Hypothalamus (tissue), 51 donors: Measurements from ENCODE around the gene RGS11.
"Not testable (repeated sequence)": the region's sequence is repeated elsewhere in the genome, so short reads cannot be mapped to it uniquely, and the experiment has no call there.

Source experiments
- DNase-seq, 51 donors: peaks; one replicate each; lab custom pipeline; 2025; lab: John Stamatoyannopoulos, UW

The RGS11 gene

DNA sequence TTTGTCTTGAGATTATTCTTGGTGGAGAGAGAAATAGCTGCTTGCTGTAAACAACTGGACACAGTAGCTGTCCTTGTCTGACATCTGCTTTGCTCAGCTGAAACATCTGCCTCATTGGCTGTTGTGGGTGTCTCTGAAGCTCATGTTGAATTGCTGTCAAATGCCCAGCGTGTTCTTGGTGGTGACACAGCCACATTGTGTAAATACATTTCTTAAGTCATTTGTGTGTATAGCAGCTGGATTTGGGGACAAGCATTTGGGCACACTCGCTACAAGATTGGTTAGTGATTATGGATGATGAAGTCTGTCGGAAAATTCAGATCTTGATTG is 35.8 kb downstream of the RGS11 start:
- peak in 12 of 51 donors; percentile 2 to 55 (median 14) for DNase-seq

DNA sequence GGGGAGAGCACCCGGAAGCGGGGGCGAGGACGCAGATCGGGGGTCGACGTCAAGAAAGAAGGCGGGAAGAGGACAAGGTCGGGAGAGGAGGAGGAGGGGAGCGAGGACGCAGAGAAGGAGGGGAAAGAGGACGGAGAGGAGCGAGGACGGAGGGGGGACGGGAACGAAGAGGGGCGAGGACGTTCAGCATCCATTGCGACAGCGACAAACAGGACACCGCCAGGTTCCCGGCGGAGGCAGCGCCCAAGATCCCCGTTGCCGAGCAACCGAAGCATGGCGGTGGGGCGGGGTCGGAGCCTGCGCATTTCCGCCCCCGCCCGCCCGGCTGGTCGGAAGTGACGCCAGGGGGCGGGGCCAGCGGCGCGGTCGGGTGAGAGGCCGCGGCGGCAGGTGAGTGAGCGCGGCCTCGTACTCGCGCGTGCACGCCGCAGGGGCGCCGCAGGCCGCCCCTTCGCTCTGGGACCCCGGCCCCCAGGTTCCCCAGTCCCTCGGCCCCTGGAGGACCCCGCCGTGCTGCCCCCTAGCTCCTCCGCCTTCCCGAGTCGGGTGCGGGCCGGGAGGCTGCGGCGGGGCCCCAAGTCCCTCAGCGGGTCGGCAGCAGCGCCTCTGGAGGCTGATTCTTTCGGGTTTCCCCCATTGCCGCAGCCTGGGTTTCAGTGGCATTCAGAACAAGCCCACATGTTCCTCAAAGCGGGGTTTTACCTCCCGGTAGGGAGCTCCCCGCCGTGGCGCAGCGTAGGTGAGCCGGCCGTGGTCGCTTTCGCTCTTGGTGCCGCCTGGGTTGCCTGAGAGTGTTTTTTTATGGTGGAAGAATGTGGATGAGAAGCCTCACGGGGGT is 41.1 kb downstream of the RGS11 start, which contains the start of gene FAM234A:
FAM234A (plus strand) TSS at position 354 of the 838 bp plus-strand sequence. CDS start 19,593 bp downstream, outside the sequence.
- DNase-seq, result peak; percentile 25 to 92 (median 85)

DNA sequence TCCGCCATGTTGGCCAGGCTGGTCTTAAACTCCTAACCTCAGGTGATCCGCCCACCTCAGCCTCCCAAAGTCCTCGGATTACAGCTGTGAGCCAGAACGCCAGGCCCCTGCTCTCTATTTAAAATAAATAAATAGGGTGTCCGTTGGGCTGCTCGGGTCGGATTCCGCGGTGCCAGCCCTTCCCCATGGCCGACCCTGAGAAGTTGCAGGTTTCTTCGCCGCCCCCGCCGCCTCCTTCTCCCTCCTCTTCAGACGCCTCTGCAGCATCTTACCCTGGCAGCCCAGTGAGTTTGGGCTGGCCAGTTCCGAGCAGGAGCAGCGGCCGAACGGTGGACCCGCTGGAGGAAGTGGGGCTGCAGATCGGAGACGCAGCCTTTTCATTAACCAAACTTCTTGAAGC is 44.8 kb downstream of the RGS11 start:
- DNase-seq, result no peak

DNA sequence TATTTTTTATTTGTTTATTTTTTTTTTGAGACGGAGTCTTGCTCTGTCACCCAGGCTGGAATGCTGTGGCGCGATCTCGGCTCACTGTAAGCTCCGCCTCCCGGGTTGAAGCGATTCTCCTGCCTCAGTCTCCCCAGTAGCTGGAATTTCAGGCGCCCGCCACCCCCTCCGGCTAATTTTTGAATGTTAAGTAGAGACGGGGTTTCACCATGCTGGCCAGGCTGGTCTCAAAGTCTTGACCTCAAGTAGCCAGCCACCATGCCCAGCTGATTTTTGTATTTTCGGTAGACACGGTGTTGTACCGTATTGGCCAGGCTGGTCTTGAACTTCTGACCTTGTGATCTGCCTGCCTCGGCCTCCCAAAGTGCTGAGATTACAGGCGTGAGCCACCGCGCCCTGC is 45.4 kb downstream of the RGS11 start:
- not testable (repeated sequence) for DNase-seq

DNA sequence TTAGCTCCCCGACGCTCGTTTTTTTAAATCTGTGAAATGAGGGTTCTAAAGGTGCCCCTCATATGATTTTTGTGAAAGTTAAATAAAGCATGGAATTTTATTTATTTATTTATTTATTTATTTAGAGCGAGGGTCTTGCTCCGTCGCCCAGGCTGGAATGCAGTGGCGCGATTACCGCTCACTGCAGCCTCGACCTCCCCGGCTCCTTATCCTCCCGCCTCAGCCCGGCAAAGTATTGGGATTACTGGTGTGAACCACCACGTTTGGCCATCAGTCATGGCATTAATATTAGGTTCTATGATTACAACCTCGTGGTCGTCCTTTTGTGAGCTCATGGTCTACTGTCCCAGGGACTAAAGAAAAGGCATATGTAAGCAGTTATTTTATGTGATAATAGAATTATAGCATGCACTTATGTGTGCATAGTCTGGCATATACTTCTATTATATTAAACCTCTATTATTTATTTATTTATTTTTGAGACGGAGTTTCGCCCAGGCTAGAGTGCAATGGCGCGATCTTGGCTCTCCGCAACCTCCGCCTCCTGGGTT is 45.9 kb downstream of the RGS11 start:
- no peak for DNase-seq

DNA sequence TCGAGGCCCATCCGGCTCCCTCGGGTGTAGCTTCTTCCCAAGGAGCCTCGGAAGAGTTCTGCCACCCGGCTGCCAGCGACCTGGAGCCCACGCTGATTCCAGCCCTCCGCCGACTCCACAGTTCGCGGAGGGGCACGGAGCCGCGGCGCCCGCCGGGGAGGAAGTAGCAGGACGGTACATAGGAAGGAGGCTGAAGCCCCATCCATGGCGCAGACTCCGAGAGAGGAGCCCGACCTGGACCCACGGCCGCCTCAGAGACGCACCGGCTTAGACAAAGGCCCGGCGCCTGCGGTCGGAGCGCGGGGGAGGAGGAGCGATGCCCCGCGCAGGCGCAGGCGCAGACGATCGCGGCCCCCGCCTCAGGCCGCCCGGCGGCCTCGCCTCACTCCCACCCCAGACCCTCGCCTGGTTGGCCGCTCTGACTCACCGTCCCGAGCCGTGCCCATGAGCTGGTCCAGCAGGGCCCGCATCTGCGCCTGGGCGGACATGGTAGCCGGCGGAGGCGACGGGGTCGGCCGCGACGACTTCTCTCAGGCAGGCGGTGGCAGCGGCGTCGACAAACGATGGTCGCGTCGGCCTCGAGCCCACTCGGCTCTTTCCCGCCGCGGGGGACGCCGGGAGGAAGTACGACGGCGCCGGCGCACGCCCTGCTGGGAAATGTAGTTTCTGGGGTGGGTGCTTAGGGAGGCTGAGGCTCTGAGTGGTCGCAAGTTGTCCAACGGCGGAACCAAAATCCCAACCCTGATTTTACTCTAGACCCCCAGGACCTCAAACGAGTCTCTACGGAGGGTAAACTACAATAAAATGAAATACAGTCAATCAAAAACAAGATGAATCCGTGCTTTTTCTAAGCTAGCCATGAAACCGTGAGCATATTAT is 46.7 kb downstream of the RGS11 start, which contains the start of gene LUC7L:
LUC7L (minus strand) TSS at position 598 of the 879 bp plus-strand sequence; CDS start at position 488, 110 bp downstream.
- peak; percentile 56 to 98 (median 84) for DNase-seq

DNA sequence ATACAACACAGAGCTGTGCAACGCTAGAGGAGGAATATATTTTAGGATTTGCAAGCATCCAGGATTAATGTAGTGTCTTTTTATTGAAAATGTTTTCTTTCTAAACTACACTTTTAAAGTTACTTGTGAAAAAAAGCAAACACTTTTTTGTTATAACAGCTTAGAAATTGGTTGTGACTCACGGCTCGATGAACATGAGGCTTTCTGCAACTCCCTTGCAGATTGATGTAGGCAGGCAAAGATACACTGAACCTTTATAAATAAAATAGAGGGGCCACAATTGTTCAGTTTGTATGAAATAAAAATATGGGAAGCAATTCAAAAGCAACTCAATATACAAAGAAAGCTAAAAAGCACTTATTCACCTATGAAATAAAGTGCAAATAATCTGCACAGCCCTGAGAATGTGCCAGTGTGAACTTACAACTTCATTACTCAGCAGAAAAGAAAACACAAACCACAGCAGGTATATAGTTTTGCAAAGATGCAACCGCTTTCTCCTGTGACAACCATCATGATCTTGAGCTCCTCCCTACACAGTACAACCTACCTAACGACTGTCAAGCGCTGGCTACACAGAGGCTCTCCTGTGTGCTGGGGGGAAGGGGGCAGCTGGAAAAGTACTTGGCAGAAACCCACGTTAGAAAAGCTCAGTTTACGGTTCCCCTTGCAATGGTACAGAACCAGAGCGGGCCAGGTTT is 47.4 kb downstream of the RGS11 start:
- no peak for DNase-seq

DNA sequence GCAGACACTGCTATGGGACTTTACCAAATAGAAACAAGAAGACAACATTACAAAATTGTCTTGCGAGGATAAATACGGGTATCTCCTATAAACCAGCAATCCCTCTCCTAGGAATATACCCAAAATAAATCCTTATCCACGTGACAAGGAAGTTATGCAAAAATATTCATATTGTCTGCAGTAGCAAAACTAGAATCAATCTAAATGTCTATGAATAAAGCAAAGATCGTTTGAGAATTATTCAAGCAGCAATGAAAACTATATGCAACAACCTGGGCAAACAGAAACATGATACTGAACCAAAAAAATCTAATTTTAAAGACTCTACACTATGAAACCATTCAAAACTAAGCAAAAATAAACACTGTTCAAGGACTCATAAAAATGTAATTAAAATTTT is 55.7 kb downstream of the RGS11 start:
- no peak for DNase-seq
